H1 (cell line): ENCODE results near the gene EEIG2. TPM values are rescaled to one million over a fixed set of nuclear protein-coding genes. Genes with fewer than 3 reads are reported as not detected.

Experiments used
- FOSL1 ChIP-seq: IDR thresholded peaks from 2 replicates; pipeline ENCODE4 v1.6.1; 2011; ENCODE audit warnings: mild to moderate bottlenecking, low read depth, low read length, moderate library complexity; ENCODE audit not compliant: insufficient read depth
- GABPA ChIP-seq: IDR thresholded peaks from 2 replicates; pipeline ENCODE4 v1.6.1; 2011; ENCODE audit warnings: mild to moderate bottlenecking, low read length, moderate library complexity, borderline replicate concordance; ENCODE audit not compliant: insufficient read depth
- KDM1A ChIP-seq: fragments of 200-600, 300-600 bp; sonication (generic); IDR thresholded peaks from 2 replicates; pipeline ENCODE4 v1.7.1; 2016; ENCODE audit warnings: mild to moderate bottlenecking, low read length, borderline replicate concordance
- polyA plus RNA-seq, 7 experiments: library from polyadenylated mRNA; depleted of rRNA in 3 of 7; stranded (reverse) in 5 of 7; unstranded in 2 of 7; fragments of >200 nt in 5 of 7; fragments of 200-250 nt in 2 of 7; gene quantifications; 1 replicate in 5 of 7; 2 replicates in 1 of 7; 4 replicates in 1 of 7; pipeline versions ENCODE4 v1.2.1 to v1.2.3, GENCODE V29; 2011 to 2013; ENCODE audit warnings: missing spikeins in 2 of 7, mixed read lengths in 2 of 7
- total RNA-seq: library from RNA; stranded (reverse); fragmentation: NEBNext Ultra II Directional; extraction: Animal tissue kit (Norgen Biotek cat#: 25700); gene quantifications from 2 replicates; pipeline ENCODE4 v1.2.1, GENCODE V29; 2021
- TF ChIP-seq, protein P1 (sequence below), 3 experiments: IDR thresholded peaks; 1 replicate in 2 of 3; 2 replicates in 1 of 3; pipeline versions ENCODE4 v1.5.1 to v1.6.1; 2011; ENCODE audit warnings: low read length in 3 of 3, mild to moderate bottlenecking in 3 of 3, inconsistent platforms in 2 of 3, low read depth in 1 of 3, moderate library complexity in 1 of 3; ENCODE audit not compliant: insufficient read depth in 1 of 3; ENCODE audit errors: control extremely low read depth in 1 of 3

EEIG2 gene
- total and polyA plus RNA-seq, 2 of the 8 experiments (the other 6 are each of a cell fraction or from before 2014, with no cell fraction given), result 6.1 to 20.1 TPM

DNA sequence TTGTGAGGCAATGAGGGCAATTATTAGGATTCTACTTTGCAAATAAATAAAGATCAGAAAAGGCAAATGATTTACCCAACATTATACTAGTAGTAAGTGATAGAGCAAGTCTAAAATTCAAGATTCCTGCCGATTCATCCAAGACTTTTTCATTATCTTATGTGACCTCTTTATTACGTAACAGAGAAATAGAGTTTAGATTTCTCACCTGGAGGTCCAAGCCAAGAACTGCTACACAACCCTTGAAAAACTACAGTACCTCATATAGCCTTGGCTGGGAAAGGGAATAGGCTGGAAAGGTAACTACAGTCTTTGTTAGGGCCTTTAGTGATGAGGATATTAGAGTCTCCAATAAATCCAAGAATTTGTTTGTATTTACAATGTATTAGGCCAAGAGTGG, 13.3 kb downstream of the EEIG2 start (continued):
- no peak for TF ChIP-seq KDM1A
- no peak for TF ChIP-seq GABPA
- TF ChIP-seq, protein P1, sequence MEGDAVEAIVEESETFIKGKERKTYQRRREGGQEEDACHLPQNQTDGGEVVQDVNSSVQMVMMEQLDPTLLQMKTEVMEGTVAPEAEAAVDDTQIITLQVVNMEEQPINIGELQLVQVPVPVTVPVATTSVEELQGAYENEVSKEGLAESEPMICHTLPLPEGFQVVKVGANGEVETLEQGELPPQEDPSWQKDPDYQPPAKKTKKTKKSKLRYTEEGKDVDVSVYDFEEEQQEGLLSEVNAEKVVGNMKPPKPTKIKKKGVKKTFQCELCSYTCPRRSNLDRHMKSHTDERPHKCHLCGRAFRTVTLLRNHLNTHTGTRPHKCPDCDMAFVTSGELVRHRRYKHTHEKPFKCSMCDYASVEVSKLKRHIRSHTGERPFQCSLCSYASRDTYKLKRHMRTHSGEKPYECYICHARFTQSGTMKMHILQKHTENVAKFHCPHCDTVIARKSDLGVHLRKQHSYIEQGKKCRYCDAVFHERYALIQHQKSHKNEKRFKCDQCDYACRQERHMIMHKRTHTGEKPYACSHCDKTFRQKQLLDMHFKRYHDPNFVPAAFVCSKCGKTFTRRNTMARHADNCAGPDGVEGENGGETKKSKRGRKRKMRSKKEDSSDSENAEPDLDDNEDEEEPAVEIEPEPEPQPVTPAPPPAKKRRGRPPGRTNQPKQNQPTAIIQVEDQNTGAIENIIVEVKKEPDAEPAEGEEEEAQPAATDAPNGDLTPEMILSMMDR (IDR thresholded peaks at IDR 0.05; ENCODE audit: control extremely low read depth in 1 of 3, insufficient read depth in 1 of 3, low read depth in 1 of 3, low read length in 3 of 3), result no peak
- TF ChIP-seq FOSL1, result no peak
